Right lobe of liver (tissue), 6 donors: ENCODE measurements around the gene TFRC. TPM values are rescaled to one million over a fixed set of nuclear protein-coding genes. Genes with fewer than 3 reads are reported as not detected.
"Not testable (repeated sequence)": the region's sequence is repeated elsewhere in the genome, so short reads cannot be mapped to it uniquely, and the experiment has no call there.

Experiments
- ATAC-seq, 4 donors: fragments of 200-7000 bp; cut with Tn5 transposase; one replicate each; pipeline ENCODE4 v1.9.1; 2020; ENCODE audit warnings: mild to moderate bottlenecking in 4 of 4, moderate library complexity in 4 of 4
- DNase-seq, 3 donors: peaks; one replicate each; pipeline ENCODE4 v3.0.0-alpha.2; 2020
- H3K27ac ChIP-seq, 3 donors: fragments of 200-600 bp; one replicate each; pipeline ENCODE4 v1.8.0; 2022
- H3K27me3 ChIP-seq, 2 donors: fragments of 200-600 bp; one replicate each; pipeline ENCODE4 v1.8.0; 2022
- H3K36me3 ChIP-seq, 4 donors: fragments of 200-600 bp; sonication (generic) in 1 of 4; one replicate each; pipeline versions ENCODE4 v1.5.1 to v1.8.0; 2017 to 2022; ENCODE audit warnings: control low read depth in 1 of 4
- H3K4me1 ChIP-seq, 4 donors: fragments of 200-600 bp; sonication (generic) in 1 of 4; one replicate each; pipeline versions ENCODE4 v1.5.1 to v1.8.0; 2017 to 2022; ENCODE audit warnings: control low read depth in 1 of 4
- H3K4me3 ChIP-seq, 3 donors: fragments of 200-600 bp; one replicate each; pipeline ENCODE4 v1.8.0; 2022
- H3K9me3 ChIP-seq, 4 donors: fragments of 200-600 bp; sonication (generic) in 1 of 4; one replicate each; pipeline versions ENCODE4 v1.5.1 to v1.8.0; 2017 to 2022; ENCODE audit warnings: control low read depth in 1 of 4
- CTCF ChIP-seq, 4 donors: fragments of 200-600 bp in 3 of 4; fragments of 450-650 bp in 1 of 4; IDR thresholded peaks; one replicate each; pipeline versions ENCODE4 v1.5.1 to v1.8.0; 2016 to 2022; ENCODE audit warnings: antibody characterized with exemption in 4 of 4, mild to moderate bottlenecking in 2 of 4
- POLR2A ChIP-seq: fragments of 450-650 bp; IDR thresholded peaks from one replicate; pipeline ENCODE4 v1.6.1; 2017; ENCODE audit warnings: antibody characterized with exemption, mild to moderate bottlenecking
- WGBS: methylation state at CpG from one replicate; pipeline ENCODE4 v1.1.6; 2018; ENCODE audit warnings: low coverage, low lambda C conversion rate; ENCODE audit not compliant: insufficient coverage; ENCODE audit errors: missing lambda C conversion rate; 5-methylcytosine and 5-hydroxymethylcytosine counted together
- intact Hi-C, 2 donors: fragments of 100-400 bp; cut with DNase I; formaldehyde crosslinking; loops; one replicate each; pipeline versions ENCODE4 v1.11.2 to v1.14.1; 2022
- total RNA-seq, 6 experiments: library from RNA; depleted of rRNA in 2 of 6; stranded (reverse); fragments of >200 nt in 2 of 6; fragmentation: NEBNext Ultra II Directional in 3 of 6; extraction: Animal tissue kit (Norgen Biotek cat#: 25700) in 3 of 6; gene quantifications; one replicate each; pipeline versions ENCODE4 v1.1.0 to v1.2.4, GENCODE V29; 2016 to 2023
- donor health status: DM: no; HTN: yes; CAD: no.
- donor health status: DM: no; HTN: no; CAD: no.
- donor health status: DM: no; HTN: no; CAD: no.
- donor health status: DM: no; HTN: yes; CAD: no.
- donor health status: DM: no; HTN: yes; CAD: no.

Gene TFRC
- total RNA-seq, 6 experiments from 2014 or later, result 20.5 to 132 (median 70.7) TPM

- 95% methylated on average over 13 of the region's 27 CpGs for WGBS
- no peak for TF ChIP-seq POLR2A
- TF ChIP-seq CTCF (IDR thresholded peaks at IDR 0.05), result no peak
- no peak overlapping the region for H3K4me3 ChIP-seq
- DNase-seq (no peak), ATAC-seq (no peak)
- H3K9me3 ChIP-seq, result no peaks in the 10 kb centered on the region
- intact Hi-C loops, result loop anchor here in 1 of 2 donors (10.0 kb wide), 1 partner anchor 150 kb away; no protein-coding TSS in a partner anchor
- peaks cover 0 to 15% (median 3%) of the 10 kb centered on the region in 4 donors for H3K4me1 ChIP-seq
- no peak overlapping the region for H3K27ac ChIP-seq
- H3K27me3 ChIP-seq, result no peaks in the 10 kb centered on the region
- peaks cover 0 to 8% (median 0%) of the 10 kb centered on the region in 4 donors for H3K36me3 ChIP-seq
Measured at GRCh38 chr3:196044513-196044912, 37.4 kb downstream of the TFRC start.

DNA sequence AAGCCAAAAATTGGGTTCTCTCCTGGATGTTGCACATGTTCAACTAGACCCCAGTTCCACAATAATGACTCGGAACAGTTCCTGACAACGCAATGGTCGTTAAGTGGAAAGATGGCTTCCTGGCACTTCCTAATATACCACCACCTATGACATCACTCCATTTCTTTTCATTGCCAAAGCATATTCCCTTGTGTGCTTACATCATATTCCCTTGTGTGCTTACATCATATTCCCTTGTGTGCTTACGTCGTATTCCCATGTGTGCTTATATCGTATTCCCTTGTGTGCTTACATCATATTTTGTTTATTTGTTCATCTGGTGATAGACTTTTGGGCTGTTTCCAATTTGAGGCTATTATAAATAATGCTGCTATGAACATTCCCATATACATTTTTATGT is 39.2 kb downstream of the TFRC start:
- H3K4me3 ChIP-seq, result no peak overlapping the region
- no peak overlapping the region for H3K27ac ChIP-seq
- 83% methylated on average over 4 of the region's 6 CpGs for WGBS
- ATAC-seq, result no peak
- H3K36me3 ChIP-seq, result no peaks in the 10 kb centered on the region
- no peaks in the 10 kb centered on the region for H3K27me3 ChIP-seq
- peaks cover 0 to 13% (median 3%) of the 10 kb centered on the region in 4 donors for H3K4me1 ChIP-seq
- intact Hi-C loops, result loop anchor here in 1 of 2 donors (10.0 kb wide), 1 partner anchor 152 kb away; no protein-coding TSS in a partner anchor
- H3K9me3 ChIP-seq, result no peaks in the 10 kb centered on the region
- TF ChIP-seq CTCF (IDR thresholded peaks at IDR 0.05) (no peak), POLR2A (no peak)
- DNase-seq, result no peak

GRCh38 chr3:196039359-196039758 is 42.5 kb downstream of the TFRC start:
- TF ChIP-seq POLR2A (no peak), CTCF (IDR thresholded peaks at IDR 0.05) (no peak)
- DNase-seq, result no peak
- no peak for ATAC-seq
- H3K27me3 ChIP-seq, result no peaks in the 10 kb centered on the region
- H3K36me3 ChIP-seq, result no peaks in the 10 kb centered on the region
- intact Hi-C loops, result no loop called here
- no peak overlapping the region for H3K27ac ChIP-seq
- no peaks in the 10 kb centered on the region for H3K4me1 ChIP-seq
- no peak overlapping the region for H3K4me3 ChIP-seq
- 100% methylated on average over 2 of the region's 2 CpGs for WGBS
- no peaks in the 10 kb centered on the region for H3K9me3 ChIP-seq

DNA sequence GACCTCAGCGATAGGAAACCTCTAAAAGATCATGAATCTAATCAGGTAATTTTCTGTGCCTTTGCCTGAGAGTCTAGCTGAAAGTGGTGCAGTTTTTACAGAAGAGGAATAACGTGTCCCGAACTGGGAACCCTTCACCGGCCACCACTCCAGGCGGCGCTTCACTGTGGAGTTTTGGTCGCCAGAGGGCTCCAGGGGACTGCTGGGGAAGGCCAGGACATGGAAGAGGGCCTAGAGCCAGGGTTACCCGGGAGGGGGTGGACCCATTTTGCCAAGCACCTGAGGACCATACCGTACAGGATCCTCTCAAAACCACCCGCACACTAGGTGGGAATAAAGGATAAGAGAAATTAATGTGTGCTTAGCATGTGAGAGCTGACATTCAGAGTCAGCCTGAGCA is 55.8 kb downstream of the TFRC start:
- ATAC-seq (peak; percentile 90 to 98 (median 96)), DNase-seq (peak in 2 of 3 donors; percentile 64 to 66)
- not testable (repeated sequence) for H3K36me3 ChIP-seq, H3K27ac ChIP-seq, H3K4me3 ChIP-seq, H3K4me1 ChIP-seq, H3K27me3 ChIP-seq, H3K9me3 ChIP-seq
- WGBS, result 39% methylated on average over 8 of the region's 10 CpGs
- peak; percentile 53 to 69 (median 64) for TF ChIP-seq CTCF (IDR thresholded peaks at IDR 0.05)
- intact Hi-C loops, result loop anchor here in 1 of 2 donors (5.0 kb wide), 1 partner anchor 171 kb away; no protein-coding TSS in a partner anchor

DNA sequence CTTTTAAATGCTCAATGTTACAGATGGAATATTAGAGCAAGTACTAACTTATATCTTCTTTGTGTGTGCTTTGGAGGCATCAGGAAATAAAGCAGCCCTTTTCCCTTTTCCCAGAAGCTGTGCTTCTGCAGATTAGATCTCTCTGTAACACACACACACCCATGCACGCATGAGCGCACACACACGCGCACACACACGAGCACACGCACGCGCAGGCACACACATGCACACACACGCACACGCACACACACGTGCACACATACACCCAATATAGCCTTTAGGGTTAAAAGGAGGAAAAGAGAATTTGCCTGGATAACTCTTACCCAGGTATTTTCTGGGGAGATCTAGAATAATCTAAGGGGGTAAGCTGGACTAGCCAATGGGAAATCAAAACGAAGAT is 56.9 kb downstream of the TFRC start:
- H3K27me3 ChIP-seq, result no peaks in the 10 kb centered on the region
- no peak overlapping the region for H3K4me3 ChIP-seq
- TF ChIP-seq POLR2A (no peak), CTCF (IDR thresholded peaks at IDR 0.05) (no peak)
- no peaks in the 10 kb centered on the region for H3K36me3 ChIP-seq
- DNase-seq (no peak), ATAC-seq (no peak)
- intact Hi-C loops, result loop anchor here in 1 of 2 donors (5.0 kb wide), 1 partner anchor 172 kb away; no protein-coding TSS in a partner anchor
- H3K4me1 ChIP-seq, result no peaks in the 10 kb centered on the region
- no peak overlapping the region for H3K27ac ChIP-seq
- no peaks in the 10 kb centered on the region for H3K9me3 ChIP-seq
- WGBS, result 76% methylated on average over 11 of the region's 12 CpGs
